Measurements from ENCODE around the gene TMEM125.

TMEM125 gene

DNA sequence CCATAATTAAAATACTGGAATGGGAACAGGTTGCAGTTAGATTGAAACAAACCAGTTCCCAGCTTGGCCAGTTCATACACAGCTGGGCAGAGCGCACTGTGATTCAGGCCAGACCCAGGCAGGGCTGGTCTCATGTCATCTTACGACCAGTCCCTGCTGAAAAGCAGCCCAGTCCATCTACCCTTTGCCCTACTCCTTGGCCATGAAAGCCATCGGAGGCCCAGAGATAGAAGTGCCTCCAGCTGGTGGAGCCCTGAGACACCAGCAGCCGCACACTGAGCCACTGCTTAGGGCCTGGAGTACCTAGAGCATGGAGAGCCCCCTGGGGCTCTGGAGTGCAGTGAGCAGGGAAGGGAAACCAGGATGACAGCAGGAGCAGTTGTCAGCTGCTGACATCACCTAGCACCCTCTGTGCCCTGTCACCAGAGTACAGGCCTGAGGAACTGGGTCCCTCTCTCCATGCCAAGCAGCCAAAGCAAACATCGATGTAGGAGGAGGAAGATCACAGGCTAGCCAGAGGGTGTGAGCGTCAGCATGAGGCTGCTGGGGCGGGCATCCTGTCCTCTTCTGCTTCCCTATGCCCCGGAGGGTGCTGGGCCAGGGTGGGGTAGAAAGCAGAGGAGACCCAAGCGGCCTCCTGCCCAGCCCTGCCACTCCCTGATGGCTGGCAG is 34.2 kb upstream of the TMEM125 start:
- no peak for TF ChIP-seq JUND (IDR thresholded peaks at IDR 0.05; ENCODE audit: low read depth)
- in situ Hi-C loops (cut with HindIII; ENCODE audit: low pct_unique_long_range_greater_than_20kb, low sequenced_read_pairs): no loop called here
- DNase-seq (ENCODE audit: low read depth in 1 of 2, low spot score in 1 of 2): peak in 1 of 2 experiments; percentile 57

DNA sequence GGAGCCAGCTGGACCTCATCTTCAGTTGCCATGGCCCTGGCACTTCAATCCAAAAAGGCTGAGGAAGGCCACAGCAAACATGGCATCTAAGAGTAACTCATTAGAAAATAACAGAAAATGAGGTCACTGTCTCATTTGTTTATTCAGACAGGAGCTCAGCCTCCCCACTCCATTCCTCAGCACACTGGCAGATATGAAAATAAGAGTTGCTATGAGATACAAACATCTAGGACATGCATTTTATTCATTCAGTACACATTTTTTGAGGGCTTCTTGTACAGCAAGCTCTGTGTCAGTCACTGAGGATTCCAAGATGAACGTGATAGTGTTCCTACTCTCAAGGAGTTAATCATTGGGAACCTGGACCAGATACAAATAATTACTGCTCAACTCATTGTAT is 32.7 kb upstream of the TMEM125 start:
- no peak for TF ChIP-seq JUND (IDR thresholded peaks at IDR 0.05; ENCODE audit: low read depth)
- in situ Hi-C loops (cut with HindIII; ENCODE audit: low pct_unique_long_range_greater_than_20kb, low sequenced_read_pairs): no loop called here
- no peak for DNase-seq (ENCODE audit: low read depth in 1 of 2, low spot score in 1 of 2)

DNA sequence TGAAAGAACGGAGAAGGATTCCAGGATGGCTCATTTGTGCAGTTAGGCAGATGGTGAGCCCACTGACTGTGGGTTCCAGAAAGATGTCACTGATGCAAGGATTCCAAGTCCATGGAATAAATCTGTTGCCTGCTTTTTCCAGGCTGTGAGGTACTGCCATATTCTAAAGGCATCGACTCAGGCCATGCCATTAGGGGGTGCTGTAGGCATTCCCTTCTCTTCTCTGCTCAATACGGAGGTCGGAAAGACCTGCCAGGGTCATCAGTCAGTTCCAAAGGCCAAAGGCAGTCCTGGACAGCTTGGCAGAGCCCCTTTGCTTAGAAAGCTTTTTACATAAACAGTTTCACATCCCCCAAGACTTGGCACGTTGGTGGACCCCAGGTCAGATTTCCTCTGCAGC is 31.7 kb upstream of the TMEM125 start:
- no peak for TF ChIP-seq JUND (IDR thresholded peaks at IDR 0.05; ENCODE audit: low read depth)
- in situ Hi-C loops (cut with HindIII; ENCODE audit: low pct_unique_long_range_greater_than_20kb, low sequenced_read_pairs): no loop called here
- DNase-seq (ENCODE audit: low read depth in 1 of 2, low spot score in 1 of 2): peak; percentile 31 to 75

- in situ Hi-C loops (cut with HindIII; ENCODE audit: low pct_unique_long_range_greater_than_20kb, low sequenced_read_pairs): no loop called here
These were observed 30.8 kb upstream of the TMEM125 start for GRCh38 chr1:43238991-43239469.

GRCh38 chr1:43239484-43239883 is 30.3 kb upstream of the TMEM125 start:
- DNase-seq (ENCODE audit: low read depth in 1 of 2, low spot score in 1 of 2): no peak
- no peak for TF ChIP-seq JUND (IDR thresholded peaks at IDR 0.05; ENCODE audit: low read depth)
- in situ Hi-C loops (cut with HindIII; ENCODE audit: low pct_unique_long_range_greater_than_20kb, low sequenced_read_pairs): no loop called here

More at GRCh38 chr1:43238991-43239469, 30.8 kb upstream of the TMEM125 start:
- TF ChIP-seq JUND (IDR thresholded peaks at IDR 0.05; ENCODE audit: low read depth): no peak
- no peak for DNase-seq (ENCODE audit: low read depth in 1 of 2, low spot score in 1 of 2)

DNA sequence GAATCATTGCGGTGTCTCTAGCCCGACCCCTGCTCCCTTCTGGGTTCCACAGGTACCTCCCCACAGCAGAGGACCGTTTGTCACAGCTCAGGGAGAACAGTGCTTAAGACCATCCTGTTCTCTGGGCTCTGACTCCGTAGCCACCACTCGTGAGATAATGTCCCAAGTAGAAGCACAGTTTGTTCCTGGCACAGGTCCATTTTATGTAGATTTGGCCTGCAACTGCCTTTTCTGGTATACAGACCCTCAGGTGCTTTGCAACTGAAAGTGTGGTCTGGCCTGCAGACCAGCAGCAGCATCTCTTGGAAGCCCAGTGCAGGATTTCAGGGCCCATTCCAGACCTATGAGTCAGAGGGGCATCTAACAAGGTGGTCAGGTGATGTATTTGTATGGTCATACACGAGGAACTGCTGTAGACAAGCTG is 28.4 kb upstream of the TMEM125 start:
- no peak for TF ChIP-seq JUND (IDR thresholded peaks at IDR 0.05; ENCODE audit: low read depth)
- no peak for DNase-seq (ENCODE audit: low read depth in 1 of 2, low spot score in 1 of 2)
- in situ Hi-C loops (cut with HindIII; ENCODE audit: low pct_unique_long_range_greater_than_20kb, low sequenced_read_pairs): no loop called here

- no peak for TF ChIP-seq JUND (IDR thresholded peaks at IDR 0.05; ENCODE audit: low read depth)
- DNase-seq (ENCODE audit: low read depth in 1 of 2, low spot score in 1 of 2): no peak
- in situ Hi-C loops (cut with HindIII; ENCODE audit: low pct_unique_long_range_greater_than_20kb, low sequenced_read_pairs): no loop called here
These were observed 26.5 kb upstream of the TMEM125 start for GRCh38 chr1:43243299-43243698.

GRCh38 chr1:43246466-43247213 is 23.1 kb upstream of the TMEM125 start:
- no peak for DNase-seq (ENCODE audit: low read depth in 1 of 2, low spot score in 1 of 2)
- in situ Hi-C loops (cut with HindIII; ENCODE audit: low pct_unique_long_range_greater_than_20kb, low sequenced_read_pairs): no loop called here
- no peak for TF ChIP-seq JUND (IDR thresholded peaks at IDR 0.05; ENCODE audit: low read depth)

DNA sequence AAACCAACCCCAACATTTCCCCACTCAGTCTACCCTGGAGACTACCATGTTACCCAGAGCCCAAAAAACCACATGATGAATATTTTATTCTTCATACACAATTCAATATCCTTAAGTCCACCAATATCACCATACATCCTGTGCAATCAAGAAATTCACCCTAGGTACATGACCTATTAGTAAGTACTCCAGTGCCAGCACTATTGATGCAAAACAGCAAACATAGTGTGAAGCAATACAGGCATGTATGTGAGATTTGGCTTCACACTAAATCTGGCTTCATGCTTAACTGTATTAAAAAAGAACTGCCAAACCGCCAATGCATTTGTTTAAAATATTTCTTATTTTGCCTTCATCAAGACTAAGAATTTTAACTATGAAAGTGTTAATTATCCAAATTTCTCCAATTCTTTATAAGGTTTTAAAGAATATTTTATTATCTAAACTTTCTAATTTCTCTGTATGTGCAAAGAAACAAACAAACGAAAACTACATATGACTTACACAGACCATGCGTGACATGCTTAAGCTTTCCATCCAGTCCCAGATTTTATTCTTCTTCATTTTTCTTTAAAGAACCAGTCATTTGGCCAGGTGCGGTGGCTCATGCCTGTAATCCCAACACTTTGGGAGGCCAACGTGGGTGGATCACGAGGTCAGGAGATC is 22.4 kb upstream of the TMEM125 start:
- in situ Hi-C loops (cut with HindIII; ENCODE audit: low pct_unique_long_range_greater_than_20kb, low sequenced_read_pairs): no loop called here
- no peak for DNase-seq (ENCODE audit: low read depth in 1 of 2, low spot score in 1 of 2)

GRCh38 chr1:43250351-43250761 is 19.4 kb upstream of the TMEM125 start:
- no peak for TF ChIP-seq JUND (IDR thresholded peaks at IDR 0.05; ENCODE audit: low read depth)
- no peak for DNase-seq (ENCODE audit: low read depth in 1 of 2, low spot score in 1 of 2)
- in situ Hi-C loops (cut with HindIII; ENCODE audit: low pct_unique_long_range_greater_than_20kb, low sequenced_read_pairs): no loop called here

More for the DNA sequence above, 22.4 kb upstream of the TMEM125 start:
- TF ChIP-seq JUND (IDR thresholded peaks at IDR 0.05; ENCODE audit: low read depth): no peak

DNA sequence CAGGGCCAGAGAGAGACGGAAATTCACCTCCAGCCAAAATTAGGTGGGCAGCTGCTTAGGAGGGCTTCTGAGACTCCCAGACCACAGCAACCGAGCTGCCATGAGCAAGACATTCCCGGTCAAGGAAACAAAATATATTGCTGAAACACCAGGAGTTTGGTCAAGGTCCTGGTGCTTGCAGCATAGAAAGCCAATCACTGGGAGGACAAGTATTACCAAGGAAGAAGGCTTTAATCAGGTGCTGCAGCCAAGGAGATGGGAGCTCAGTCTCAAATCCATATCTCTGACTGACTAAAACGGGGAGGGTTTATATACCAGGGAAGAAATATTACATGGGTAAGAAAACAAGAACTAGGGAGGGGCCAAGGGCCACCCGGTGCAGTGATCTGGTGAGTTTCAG is 18.8 kb upstream of the TMEM125 start:
- in situ Hi-C loops (cut with HindIII; ENCODE audit: low pct_unique_long_range_greater_than_20kb, low sequenced_read_pairs): no loop called here
- no peak for DNase-seq (ENCODE audit: low read depth in 1 of 2, low spot score in 1 of 2)
- no peak for TF ChIP-seq JUND (IDR thresholded peaks at IDR 0.05; ENCODE audit: low read depth)

GRCh38 chr1:43252225-43252624 is 17.6 kb upstream of the TMEM125 start:
- no peak for DNase-seq (ENCODE audit: low read depth in 1 of 2, low spot score in 1 of 2)
- TF ChIP-seq JUND (IDR thresholded peaks at IDR 0.05; ENCODE audit: low read depth): no peak
- in situ Hi-C loops (cut with HindIII; ENCODE audit: low pct_unique_long_range_greater_than_20kb, low sequenced_read_pairs): no loop called here

DNA sequence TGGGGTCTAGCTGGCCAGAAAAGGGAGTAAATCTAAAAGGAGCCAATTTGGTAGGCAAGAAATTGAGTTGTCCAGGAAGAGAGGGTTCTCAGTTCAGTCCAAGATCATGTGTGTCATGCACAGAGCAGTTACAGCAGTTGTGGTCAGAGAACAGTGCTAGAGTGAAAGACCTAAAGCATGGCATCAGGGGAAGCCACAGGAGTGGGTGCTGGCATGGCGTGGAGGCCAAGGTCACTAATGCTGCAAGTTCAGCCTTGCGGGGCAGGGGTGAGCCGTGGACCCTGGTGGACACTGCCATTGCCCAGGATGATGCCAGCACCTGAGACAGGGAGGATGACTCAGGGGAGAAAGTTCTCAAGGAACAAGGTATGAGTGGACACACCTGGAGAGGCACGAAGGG is 16.6 kb upstream of the TMEM125 start:
- no peak for TF ChIP-seq JUND (IDR thresholded peaks at IDR 0.05; ENCODE audit: low read depth)
- DNase-seq (ENCODE audit: low read depth in 1 of 2, low spot score in 1 of 2): no peak
- in situ Hi-C loops (cut with HindIII; ENCODE audit: low pct_unique_long_range_greater_than_20kb, low sequenced_read_pairs): no loop called here
